Ascending aorta (tissue), 2 donors: ENCODE measurements around the gene ZNF658. TPM values are rescaled to one million over a fixed set of nuclear protein-coding genes. Genes with fewer than 3 reads are reported as not detected.
"Not testable (repeated sequence)": the region's sequence is repeated elsewhere in the genome, so short reads cannot be mapped to it uniquely, and the experiment has no call there.

Source experiments
- DNase-seq, 2 donors: peaks; one replicate each; pipeline ENCODE4 v3.0.0-alpha.2; 2019; ENCODE audit warnings: low spot score in 2 of 2
- H3K27ac ChIP-seq, 2 donors: fragments of 200-600 bp; sonication (generic); one replicate each; pipeline ENCODE4 v1.5.1; 2016 to 2017; ENCODE audit warnings: mild to moderate bottlenecking in 1 of 2
- H3K27me3 ChIP-seq: fragments of 200-600 bp; sonication (generic); one replicate; pipeline ENCODE4 v1.5.1; 2017
- H3K36me3 ChIP-seq, 2 donors: fragments of 200-600 bp; sonication (generic); one replicate each; pipeline ENCODE4 v1.5.1; 2016
- H3K4me1 ChIP-seq, 2 donors: fragments of 200-600 bp; sonication (generic); one replicate each; pipeline ENCODE4 v1.5.1; 2016 to 2017; ENCODE audit warnings: mild to moderate bottlenecking in 1 of 2
- H3K4me3 ChIP-seq, 2 donors: fragments of 200-600 bp; sonication (generic); one replicate each; pipeline ENCODE4 v1.5.1; 2016 to 2017; ENCODE audit warnings: mild to moderate bottlenecking in 1 of 2
- H3K9me3 ChIP-seq, 2 donors: fragments of 200-600 bp; sonication (generic); one replicate each; pipeline ENCODE4 v1.5.1; 2016
- intact Hi-C: fragments of 100-400 bp; cut with DNase I; formaldehyde crosslinking; loops from one replicate; pipeline ENCODE4 v1.15.1; 2023
- total RNA-seq: library from RNA; depleted of rRNA; stranded (reverse); fragments of >200 nt; gene quantifications from one replicate; pipeline ENCODE4 v1.1.0, GENCODE V29; 2016

The ZNF658 gene
- total RNA-seq = not detected

DNA sequence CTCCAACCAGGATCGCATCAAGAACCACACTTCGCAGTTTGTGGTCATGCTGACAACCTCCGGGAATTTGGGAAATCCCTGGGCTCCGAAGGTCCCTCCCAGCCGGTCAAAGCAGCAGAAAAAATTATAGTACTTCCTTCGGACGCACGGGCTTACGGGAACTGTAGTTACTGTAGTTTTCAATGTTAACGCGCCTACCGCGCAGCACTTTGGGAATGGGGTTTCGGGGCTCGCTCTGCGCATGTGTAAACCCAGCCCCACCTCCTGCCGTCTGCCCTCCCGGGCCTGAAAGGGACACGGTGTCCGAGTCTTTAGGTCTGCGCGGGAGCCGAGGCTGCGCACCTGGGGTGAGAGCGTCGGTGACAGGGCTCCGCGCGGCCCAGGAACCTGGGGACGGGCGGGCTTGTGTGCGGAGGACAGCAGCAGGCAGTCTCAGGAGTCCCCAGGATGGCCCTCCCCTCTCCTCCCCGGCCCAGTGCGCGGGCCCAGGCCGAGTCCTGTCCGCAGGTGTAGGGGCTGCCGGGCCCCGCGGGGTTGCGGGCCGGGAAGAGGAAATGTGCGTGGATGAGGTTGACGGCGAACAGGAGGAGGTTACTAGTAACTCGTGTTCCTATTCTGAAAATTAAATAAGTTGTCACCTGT lies at the start of gene ZNF658:
TSS of gene ZNF658 (plus strand) at position 236 of the 642 bp plus-strand sequence. CDS start 2,837 bp downstream, outside the sequence.
- H3K4me1 ChIP-seq, H3K9me3 ChIP-seq, intact Hi-C loops, H3K27me3 ChIP-seq, H3K36me3 ChIP-seq: not testable (repeated sequence)
- peak within 1 kb of the TSS; percentile 34 to 53 for H3K27ac ChIP-seq
- H3K4me3 ChIP-seq = peak within 1 kb of the TSS; percentile 64 to 72
- DNase-seq = peak; percentile 52 to 92

DNA sequence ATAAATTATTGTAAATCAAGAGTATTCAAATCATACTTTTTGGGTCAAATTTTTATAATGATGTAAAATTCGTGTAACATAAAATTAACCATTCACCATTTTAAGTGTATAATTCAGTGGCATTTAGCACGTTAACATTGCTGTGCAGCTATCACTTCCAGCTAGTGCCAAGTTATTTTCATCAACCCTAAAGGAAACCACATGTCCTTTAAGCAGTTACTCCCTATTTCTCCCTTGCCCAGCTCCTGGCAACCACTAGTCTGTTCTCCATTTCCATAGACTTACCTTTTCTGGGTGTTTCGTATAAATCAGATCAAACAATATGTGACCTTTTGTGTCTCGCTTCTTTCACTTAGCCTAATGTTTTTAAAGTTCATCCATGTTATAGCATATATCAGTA lies 38.8 kb upstream of the ZNF658 start:
- H3K9me3 ChIP-seq, H3K27ac ChIP-seq, H3K36me3 ChIP-seq, DNase-seq, H3K4me3 ChIP-seq, H3K4me1 ChIP-seq, H3K27me3 ChIP-seq, intact Hi-C loops: not testable (repeated sequence)

DNA sequence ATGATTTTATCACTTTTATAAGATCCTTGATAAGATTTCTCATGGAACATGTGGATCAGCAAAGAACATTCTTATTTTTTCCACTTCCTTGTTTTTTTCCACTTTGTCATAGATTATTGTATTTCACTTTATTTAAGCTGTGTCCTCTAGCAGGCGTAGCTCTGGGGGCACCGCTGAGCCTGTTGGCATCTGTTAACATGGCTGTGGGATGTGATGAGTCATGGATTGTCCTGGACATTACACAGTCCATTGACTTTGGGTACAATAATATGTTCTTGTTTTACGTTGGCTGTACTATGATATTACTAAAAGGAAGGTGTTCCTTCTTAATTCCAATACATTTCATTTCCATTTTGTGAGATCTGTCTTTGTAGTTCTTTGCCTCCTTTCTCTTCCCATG lies 31.9 kb upstream of the ZNF658 start:
- H3K27ac ChIP-seq, H3K4me3 ChIP-seq, H3K27me3 ChIP-seq, H3K4me1 ChIP-seq, DNase-seq, intact Hi-C loops, H3K9me3 ChIP-seq, H3K36me3 ChIP-seq: not testable (repeated sequence)

DNA sequence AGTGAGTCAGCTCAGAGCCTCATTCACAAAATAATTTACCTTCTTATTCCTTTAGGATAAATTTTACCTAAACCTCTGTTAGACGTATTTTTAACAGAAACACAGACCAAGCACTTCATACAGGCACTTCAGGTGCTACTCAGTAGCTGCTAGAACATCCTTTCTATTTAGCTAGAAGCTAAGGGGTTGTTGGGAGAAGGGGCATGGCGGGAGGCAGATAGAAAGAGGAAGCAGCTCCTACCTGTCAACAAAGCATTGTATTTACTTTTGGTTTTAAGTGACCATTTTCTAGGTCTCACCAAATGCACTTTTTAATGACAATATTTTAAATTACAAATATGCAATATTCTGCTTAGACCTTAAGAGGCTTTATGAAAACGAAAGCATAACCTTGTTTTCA lies 19.9 kb upstream of the ZNF658 start:
- DNase-seq, H3K4me3 ChIP-seq, H3K27ac ChIP-seq, H3K9me3 ChIP-seq, H3K4me1 ChIP-seq, H3K27me3 ChIP-seq, H3K36me3 ChIP-seq, intact Hi-C loops: not testable (repeated sequence)

DNA sequence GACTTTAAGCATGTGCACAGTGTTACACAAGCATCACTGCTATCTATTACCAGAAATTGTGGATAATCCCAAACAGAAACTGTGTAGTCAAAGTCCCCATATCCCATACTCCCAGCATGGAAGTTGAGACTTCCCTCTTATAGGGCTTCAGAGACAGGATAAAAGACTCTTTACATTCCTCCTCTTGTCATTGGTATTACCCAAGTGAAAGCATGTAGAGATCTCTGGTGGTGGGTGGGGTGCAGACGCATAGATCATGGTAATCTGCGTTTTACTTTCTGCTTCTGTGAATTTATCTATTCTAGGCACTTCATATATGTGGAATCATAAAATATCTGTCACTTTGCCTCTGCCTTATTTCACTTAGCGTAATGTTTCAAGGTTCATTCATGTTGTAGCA lies 18.7 kb upstream of the ZNF658 start:
- H3K9me3 ChIP-seq, intact Hi-C loops, H3K4me3 ChIP-seq, H3K4me1 ChIP-seq, H3K27me3 ChIP-seq, H3K36me3 ChIP-seq, DNase-seq, H3K27ac ChIP-seq: not testable (repeated sequence)

DNA sequence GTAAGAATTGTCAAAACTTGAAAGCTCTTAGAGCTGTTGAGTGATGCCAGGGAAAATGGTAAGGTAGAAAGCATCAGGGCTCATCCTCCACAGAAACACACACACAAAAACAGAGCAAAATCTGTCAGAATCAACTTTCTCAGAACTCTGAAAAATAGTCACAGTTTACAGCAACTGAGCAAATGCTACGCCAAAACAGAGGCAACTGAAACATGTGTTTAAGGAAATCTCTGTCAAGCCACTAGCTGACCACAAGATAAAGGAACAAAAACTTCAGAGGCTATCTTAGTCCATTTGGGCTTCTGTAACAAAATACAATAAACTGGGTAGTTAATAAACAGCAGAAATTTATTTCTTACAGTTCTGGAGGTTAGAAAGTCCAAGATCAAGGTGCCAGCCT lies 10.2 kb upstream of the ZNF658 start:
- DNase-seq, intact Hi-C loops, H3K27me3 ChIP-seq: not testable (repeated sequence)

DNA sequence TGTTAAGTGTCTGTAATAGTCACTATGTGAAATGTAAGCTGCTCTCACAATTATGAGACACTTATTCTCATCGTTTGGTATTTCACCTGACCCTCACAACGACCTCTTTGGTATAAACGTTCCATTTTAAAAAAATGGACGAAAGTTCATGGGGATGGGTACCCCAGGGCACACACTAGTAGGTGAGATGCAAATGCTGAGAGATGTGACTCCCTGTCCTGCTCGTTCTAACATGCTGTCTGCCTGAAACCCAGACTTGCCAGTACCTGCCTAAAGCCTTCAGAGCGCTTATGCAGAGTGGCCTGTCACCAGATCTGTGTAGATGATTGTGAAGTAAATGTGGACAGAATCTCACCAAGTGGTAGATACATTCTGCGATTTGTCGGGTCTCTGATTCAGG lies 616 bp downstream of the ZNF658 start:
- H3K36me3 ChIP-seq, H3K4me1 ChIP-seq, H3K9me3 ChIP-seq, H3K27me3 ChIP-seq, DNase-seq, intact Hi-C loops: not testable (repeated sequence)
- Histone ChIP-seq H3K4me3 (peak overlapping the region; percentile 64 to 72), H3K27ac (peak overlapping the region; percentile 34 to 53)

More for the DNA sequence above, 10.2 kb upstream of the ZNF658 start:
- not testable (repeated sequence) for H3K36me3 ChIP-seq, H3K9me3 ChIP-seq, H3K27ac ChIP-seq, H3K4me1 ChIP-seq, H3K4me3 ChIP-seq

DNA sequence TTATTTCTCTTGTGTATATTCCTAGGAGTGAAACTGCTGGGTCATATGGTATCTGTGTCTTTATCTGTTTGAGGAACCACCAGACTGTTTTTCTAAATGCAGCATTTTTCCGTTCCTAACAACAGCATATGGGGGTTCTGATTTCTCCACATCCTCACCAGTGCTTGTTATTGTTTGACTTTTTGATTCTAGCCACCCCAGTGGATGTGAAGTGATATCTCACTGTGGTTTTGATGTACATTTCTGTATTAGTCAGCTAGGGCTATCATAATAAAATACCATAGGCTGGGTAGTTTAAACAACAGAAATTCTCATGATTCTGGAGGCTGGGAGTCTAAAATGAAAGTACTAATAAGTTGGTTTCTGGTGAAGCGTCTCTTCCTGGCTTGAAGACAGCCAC lies 9.0 kb downstream of the ZNF658 start:
- peaks cover 5 to 14% of the 10 kb centered on the region in 2 donors for H3K36me3 ChIP-seq
- H3K4me3 ChIP-seq, DNase-seq, intact Hi-C loops, H3K4me1 ChIP-seq, H3K27ac ChIP-seq, H3K27me3 ChIP-seq, H3K9me3 ChIP-seq: not testable (repeated sequence)

DNA sequence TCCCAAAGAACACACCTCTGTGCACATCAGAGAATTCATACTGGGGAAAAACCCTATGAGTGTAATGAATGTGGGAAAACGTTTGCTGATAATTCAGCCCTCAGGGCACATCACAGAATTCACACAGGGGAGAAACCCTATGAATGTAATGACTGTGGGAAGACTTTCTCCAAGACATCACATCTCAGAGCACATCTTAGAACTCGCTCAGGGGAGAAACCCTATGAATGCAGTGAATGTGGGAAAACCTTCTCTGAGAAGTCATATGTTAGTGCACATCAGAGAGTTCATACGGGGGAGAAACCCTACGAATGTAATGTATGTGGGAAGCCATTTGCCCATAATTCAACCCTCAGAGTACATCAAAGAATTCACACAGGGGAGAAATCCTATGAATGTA lies 19.5 kb downstream of the ZNF658 start:
- H3K9me3 ChIP-seq = peaks cover 0 to 27% of the 10 kb centered on the region in 2 donors
- H3K4me1 ChIP-seq, H3K4me3 ChIP-seq, DNase-seq, intact Hi-C loops, H3K27ac ChIP-seq, H3K27me3 ChIP-seq: not testable (repeated sequence)
- peaks cover 2 to 17% of the 10 kb centered on the region in 2 donors for H3K36me3 ChIP-seq

DNA sequence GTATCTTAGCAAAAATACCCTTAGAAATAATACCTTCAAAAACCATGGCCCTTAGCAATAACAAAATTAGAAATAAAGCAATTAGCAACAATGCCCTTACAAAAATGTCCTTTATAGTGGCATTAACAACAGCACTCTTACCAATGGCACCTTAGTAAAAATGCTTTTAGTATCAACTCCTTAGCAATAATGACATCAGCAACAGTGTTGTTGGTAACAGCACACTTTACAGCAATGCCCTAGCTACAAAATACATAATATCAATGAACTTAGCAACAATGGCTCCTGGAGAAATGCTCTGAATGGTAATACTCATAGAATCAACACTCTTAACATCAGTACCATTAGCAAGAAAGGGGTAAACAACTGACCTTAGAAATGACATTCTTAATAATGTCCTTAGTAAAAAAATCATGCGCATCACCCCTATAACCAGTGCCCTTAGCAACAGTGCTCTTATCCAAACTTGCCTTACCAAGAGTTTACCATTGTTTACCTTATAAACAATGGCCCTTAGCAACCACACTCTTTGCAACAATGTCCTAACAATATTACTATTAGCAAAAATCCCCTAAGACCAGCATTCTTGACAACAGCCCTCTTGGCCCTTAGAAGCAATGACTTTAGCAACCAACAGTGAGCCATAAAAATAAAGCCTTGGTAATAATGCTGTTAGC lies 35.8 kb downstream of the ZNF658 start:
- H3K27ac ChIP-seq, intact Hi-C loops, H3K36me3 ChIP-seq, H3K4me1 ChIP-seq, H3K27me3 ChIP-seq, H3K4me3 ChIP-seq, DNase-seq, H3K9me3 ChIP-seq: not testable (repeated sequence)

DNA sequence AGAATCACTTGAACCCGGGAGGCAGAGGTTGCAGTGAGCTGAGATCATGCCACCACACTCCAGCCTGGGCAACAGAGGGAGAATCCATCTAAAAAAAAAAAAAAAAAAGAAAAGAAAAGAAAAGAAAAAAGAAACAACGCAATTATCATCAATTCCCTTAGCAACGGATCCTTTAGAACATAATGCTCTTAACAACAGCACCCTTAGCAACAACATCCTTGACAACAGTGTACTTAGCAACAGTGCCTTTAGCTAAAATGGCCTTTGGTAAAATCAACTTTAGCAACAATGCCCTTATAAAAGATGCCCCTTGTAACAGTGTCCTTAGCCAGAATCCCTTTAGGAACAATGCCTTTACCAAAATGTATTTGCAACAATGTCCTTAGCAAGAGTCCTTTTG lies 37.1 kb downstream of the ZNF658 start:
- H3K9me3 ChIP-seq, H3K4me1 ChIP-seq, H3K27me3 ChIP-seq, H3K4me3 ChIP-seq, DNase-seq, H3K36me3 ChIP-seq, H3K27ac ChIP-seq, intact Hi-C loops: not testable (repeated sequence)

DNA sequence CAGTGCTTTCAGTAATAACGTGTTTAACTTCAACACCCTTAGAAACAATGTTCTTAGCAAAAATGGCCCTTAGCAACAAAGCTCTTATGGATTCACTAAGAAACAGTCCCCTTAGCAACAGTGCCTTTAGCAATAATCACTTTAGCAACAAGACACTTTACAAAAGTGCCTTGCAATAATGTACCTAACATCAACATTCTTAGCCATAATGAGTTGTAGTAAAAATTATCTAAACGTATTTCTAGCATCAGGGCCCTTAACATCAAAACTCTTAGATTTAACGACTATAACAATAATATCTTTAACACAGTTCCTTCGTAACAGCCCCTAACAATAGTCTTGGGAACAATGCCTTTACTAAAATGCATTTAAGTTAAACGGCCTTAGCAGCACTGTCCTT lies 37.8 kb downstream of the ZNF658 start:
- H3K9me3 ChIP-seq, intact Hi-C loops, H3K4me1 ChIP-seq, DNase-seq, H3K4me3 ChIP-seq, H3K27me3 ChIP-seq, H3K36me3 ChIP-seq, H3K27ac ChIP-seq: not testable (repeated sequence)

DNA sequence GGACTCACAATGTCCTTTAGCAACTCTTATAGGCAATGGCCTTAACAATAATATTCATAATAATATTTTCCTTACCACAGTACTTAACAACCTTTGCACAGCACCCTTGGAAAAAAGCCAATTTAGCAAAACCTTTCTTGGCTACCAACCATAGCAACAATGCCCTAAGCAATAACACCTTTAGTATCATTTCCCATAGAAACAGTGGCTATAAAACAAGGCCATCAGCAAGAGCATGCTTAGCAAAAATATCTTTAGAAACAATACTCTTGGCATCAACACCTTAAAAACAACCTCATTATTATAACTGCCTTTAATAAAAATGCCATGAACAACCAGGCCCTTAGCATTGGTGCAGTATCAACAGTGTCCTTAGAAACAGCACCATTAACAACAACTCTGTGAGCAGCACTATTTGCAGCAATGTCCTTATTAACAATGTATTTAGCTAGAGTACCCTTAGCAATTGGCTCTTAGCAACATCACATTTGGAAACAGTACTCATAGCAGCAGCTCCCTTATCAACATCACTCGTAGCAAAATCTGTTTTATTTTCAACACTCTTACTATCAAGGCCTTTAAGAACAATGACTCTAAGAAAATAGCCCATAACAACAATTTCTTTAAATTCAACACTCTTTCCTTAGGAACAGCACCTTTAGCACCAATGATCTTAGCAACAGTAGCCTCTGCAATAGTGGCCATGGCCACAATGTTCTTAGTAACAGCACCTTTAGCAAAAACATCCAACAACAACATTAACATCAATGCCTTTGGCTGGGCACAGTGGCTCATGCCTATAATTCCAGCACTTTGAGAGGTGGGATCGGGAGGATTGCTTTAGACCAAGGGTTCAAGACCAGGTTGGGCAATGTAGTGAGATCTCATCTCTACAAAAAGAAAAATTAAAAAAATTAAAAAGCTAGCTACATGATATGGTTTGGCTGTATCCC lies 39.6 kb downstream of the ZNF658 start:
- intact Hi-C loops, H3K27ac ChIP-seq: not testable (repeated sequence)

More for the DNA sequence above, 39.6 kb downstream of the ZNF658 start:
- not testable (repeated sequence) for H3K4me1 ChIP-seq, H3K27me3 ChIP-seq, H3K36me3 ChIP-seq, H3K4me3 ChIP-seq, H3K9me3 ChIP-seq, DNase-seq
